Right lobe of liver (tissue), 6 donors: ENCODE data around the gene PRSS56. TPM values are rescaled to one million over a fixed set of nuclear protein-coding genes. Genes with fewer than 3 reads are reported as not detected.

Experiments
- ATAC-seq, 4 donors: fragments of 200-7000 bp; cut with Tn5 transposase; one replicate each; pipeline ENCODE4 v1.9.1; 2020; ENCODE audit warnings: mild to moderate bottlenecking in 4 of 4, moderate library complexity in 4 of 4
- DNase-seq, 3 donors: peaks; one replicate each; pipeline ENCODE4 v3.0.0-alpha.2; 2020
- H3K27ac ChIP-seq, 3 donors: fragments of 200-600 bp; one replicate each; pipeline ENCODE4 v1.8.0; 2022
- H3K27me3 ChIP-seq, 2 donors: fragments of 200-600 bp; one replicate each; pipeline ENCODE4 v1.8.0; 2022
- H3K36me3 ChIP-seq, 4 donors: fragments of 200-600 bp; sonication (generic) in 1 of 4; one replicate each; pipeline versions ENCODE4 v1.5.1 to v1.8.0; 2017 to 2022; ENCODE audit warnings: control low read depth in 1 of 4
- H3K4me1 ChIP-seq, 4 donors: fragments of 200-600 bp; sonication (generic) in 1 of 4; one replicate each; pipeline versions ENCODE4 v1.5.1 to v1.8.0; 2017 to 2022; ENCODE audit warnings: control low read depth in 1 of 4
- H3K4me3 ChIP-seq, 3 donors: fragments of 200-600 bp; one replicate each; pipeline ENCODE4 v1.8.0; 2022
- H3K9me3 ChIP-seq, 4 donors: fragments of 200-600 bp; sonication (generic) in 1 of 4; one replicate each; pipeline versions ENCODE4 v1.5.1 to v1.8.0; 2017 to 2022; ENCODE audit warnings: control low read depth in 1 of 4
- POLR2A ChIP-seq: fragments of 450-650 bp; IDR thresholded peaks from one replicate; pipeline ENCODE4 v1.6.1; 2017; ENCODE audit warnings: antibody characterized with exemption, mild to moderate bottlenecking
- WGBS: methylation state at CpG from one replicate; pipeline ENCODE4 v1.1.6; 2018; ENCODE audit warnings: low coverage, low lambda C conversion rate; ENCODE audit not compliant: insufficient coverage; ENCODE audit errors: missing lambda C conversion rate; 5-methylcytosine and 5-hydroxymethylcytosine counted together
- intact Hi-C, 2 donors: fragments of 100-400 bp; cut with DNase I; formaldehyde crosslinking; loops; one replicate each; pipeline versions ENCODE4 v1.11.2 to v1.14.1; 2022
- total RNA-seq, 6 experiments: library from RNA; depleted of rRNA in 2 of 6; stranded (reverse); fragments of >200 nt in 2 of 6; fragmentation: NEBNext Ultra II Directional in 3 of 6; extraction: Animal tissue kit (Norgen Biotek cat#: 25700) in 3 of 6; gene quantifications; one replicate each; pipeline versions ENCODE4 v1.1.0 to v1.2.4, GENCODE V29; 2016 to 2023
- TF ChIP-seq, protein P1 (sequence below), 4 donors: fragments of 200-600 bp in 3 of 4; fragments of 450-650 bp in 1 of 4; IDR thresholded peaks; one replicate each; pipeline versions ENCODE4 v1.5.1 to v1.8.0; 2016 to 2022; ENCODE audit warnings: antibody characterized with exemption in 4 of 4, mild to moderate bottlenecking in 2 of 4
- donor health status: DM: no; HTN: yes; CAD: no.
- donor health status: DM: no; HTN: no; CAD: no.
- donor health status: DM: no; HTN: no; CAD: no.
- donor health status: DM: no; HTN: yes; CAD: no.
- donor health status: DM: no; HTN: yes; CAD: no.

Gene PRSS56
- total RNA-seq, 6 experiments from 2014 or later = 0.19 TPM; not detected in 5

DNA sequence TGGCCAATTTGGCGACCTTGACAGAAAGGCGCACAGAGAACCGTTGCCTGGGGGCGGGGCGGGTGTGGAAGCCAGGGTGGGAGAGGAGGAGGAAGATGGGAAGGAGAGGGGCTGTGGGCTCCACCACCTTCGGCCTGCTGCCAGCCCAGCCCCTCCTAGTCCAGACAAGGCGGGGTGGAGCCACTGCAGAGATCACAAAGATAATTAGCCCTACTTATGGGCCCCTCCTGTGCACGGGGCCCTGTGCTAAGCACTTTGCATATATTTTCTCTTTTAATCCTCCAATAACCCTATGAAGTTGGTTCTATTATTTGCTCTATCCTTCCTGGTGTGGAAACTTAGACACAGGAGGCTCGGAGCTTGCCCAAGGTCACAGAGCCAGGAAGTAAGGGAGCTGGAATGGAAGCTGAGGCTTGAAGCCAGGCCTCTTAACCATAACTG is 18.8 kb upstream of the PRSS56 start:
- no CpG with 5 or more reads among the region's 9 CpGs for WGBS
- Histone ChIP-seq H3K27ac (no peak overlapping the region), H3K36me3 (no peaks in the 10 kb centered on the region), H3K9me3 (no peaks in the 10 kb centered on the region), H3K4me1 (peaks cover 0 to 8% (median 0%) of the 10 kb centered on the region in 4 donors), H3K27me3 (no peaks in the 10 kb centered on the region), H3K4me3 (no peak overlapping the region)
- ATAC-seq (peak in 1 of 4 donors; percentile 41), DNase-seq (no peak)
- intact Hi-C loops = no loop called here
- TF ChIP-seq, protein P1, sequence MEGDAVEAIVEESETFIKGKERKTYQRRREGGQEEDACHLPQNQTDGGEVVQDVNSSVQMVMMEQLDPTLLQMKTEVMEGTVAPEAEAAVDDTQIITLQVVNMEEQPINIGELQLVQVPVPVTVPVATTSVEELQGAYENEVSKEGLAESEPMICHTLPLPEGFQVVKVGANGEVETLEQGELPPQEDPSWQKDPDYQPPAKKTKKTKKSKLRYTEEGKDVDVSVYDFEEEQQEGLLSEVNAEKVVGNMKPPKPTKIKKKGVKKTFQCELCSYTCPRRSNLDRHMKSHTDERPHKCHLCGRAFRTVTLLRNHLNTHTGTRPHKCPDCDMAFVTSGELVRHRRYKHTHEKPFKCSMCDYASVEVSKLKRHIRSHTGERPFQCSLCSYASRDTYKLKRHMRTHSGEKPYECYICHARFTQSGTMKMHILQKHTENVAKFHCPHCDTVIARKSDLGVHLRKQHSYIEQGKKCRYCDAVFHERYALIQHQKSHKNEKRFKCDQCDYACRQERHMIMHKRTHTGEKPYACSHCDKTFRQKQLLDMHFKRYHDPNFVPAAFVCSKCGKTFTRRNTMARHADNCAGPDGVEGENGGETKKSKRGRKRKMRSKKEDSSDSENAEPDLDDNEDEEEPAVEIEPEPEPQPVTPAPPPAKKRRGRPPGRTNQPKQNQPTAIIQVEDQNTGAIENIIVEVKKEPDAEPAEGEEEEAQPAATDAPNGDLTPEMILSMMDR (IDR thresholded peaks at IDR 0.05) = no peak
- no peak for TF ChIP-seq POLR2A

DNA sequence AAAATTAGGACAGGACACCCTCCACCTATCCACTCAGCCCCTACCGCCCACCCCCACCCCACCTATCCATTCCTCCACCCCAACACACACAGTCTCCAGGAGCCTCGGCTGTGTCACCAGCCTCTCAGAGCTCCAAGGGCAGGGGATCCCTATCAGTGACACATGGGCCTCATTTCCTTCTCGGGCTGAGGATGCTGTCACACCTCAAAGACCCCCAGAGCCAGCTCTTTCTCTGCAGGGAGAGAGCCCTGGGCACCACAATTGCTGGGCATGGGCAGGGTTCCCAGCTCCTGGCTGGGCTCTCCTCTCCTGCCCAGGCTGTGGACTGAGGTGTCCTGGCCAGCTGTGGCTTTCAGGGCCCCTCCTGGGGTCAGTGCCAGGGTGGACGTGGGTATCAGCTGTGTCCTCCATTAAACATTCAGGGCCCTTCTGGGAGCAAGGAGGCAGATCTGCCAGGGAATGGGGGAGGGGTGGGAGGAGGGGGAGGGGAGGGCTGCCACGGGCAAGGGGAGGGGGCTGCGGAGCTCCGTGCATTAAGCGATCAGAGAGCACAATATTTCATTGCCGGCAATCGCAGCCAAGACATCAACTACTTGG is 18.3 kb upstream of the PRSS56 start:
- peaks cover 0 to 8% (median 0%) of the 10 kb centered on the region in 4 donors for H3K4me1 ChIP-seq
- no peaks in the 10 kb centered on the region for H3K9me3 ChIP-seq
- H3K36me3 ChIP-seq = no peaks in the 10 kb centered on the region
- intact Hi-C loops = no loop called here
- TF ChIP-seq POLR2A = no peak
- TF ChIP-seq, protein P1 (IDR thresholded peaks at IDR 0.05) = no peak
- no peaks in the 10 kb centered on the region for H3K27me3 ChIP-seq
- no peak overlapping the region for H3K4me3 ChIP-seq
- ATAC-seq = no peak
- no peak for DNase-seq
- no peak overlapping the region for H3K27ac ChIP-seq
- 57% methylated on average over 7 of the region's 10 CpGs for WGBS

DNA sequence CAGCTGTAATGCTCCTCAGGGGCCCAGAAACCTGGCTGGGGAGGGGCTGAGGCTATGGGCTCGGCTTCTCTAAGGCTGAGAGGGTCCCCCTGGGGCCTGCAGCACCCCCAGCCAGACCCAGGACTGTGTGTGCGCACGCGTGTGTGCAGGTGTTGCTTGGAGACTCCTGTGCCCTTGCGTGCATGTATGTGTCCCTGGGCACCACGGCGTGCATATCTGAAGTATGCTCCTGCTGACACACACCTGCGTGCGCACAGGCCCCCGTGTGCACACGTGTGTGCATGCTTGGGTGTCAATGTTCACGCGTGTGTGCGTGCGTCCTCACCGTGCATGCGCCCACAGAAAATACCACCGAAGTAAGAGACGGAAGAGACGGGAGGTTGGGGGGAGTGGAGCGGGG is 17.7 kb upstream of the PRSS56 start:
- H3K4me3 ChIP-seq = no peak overlapping the region
- WGBS = 42% methylated on average over 16 of the region's 21 CpGs
- H3K27me3 ChIP-seq = no peaks in the 10 kb centered on the region

DNA sequence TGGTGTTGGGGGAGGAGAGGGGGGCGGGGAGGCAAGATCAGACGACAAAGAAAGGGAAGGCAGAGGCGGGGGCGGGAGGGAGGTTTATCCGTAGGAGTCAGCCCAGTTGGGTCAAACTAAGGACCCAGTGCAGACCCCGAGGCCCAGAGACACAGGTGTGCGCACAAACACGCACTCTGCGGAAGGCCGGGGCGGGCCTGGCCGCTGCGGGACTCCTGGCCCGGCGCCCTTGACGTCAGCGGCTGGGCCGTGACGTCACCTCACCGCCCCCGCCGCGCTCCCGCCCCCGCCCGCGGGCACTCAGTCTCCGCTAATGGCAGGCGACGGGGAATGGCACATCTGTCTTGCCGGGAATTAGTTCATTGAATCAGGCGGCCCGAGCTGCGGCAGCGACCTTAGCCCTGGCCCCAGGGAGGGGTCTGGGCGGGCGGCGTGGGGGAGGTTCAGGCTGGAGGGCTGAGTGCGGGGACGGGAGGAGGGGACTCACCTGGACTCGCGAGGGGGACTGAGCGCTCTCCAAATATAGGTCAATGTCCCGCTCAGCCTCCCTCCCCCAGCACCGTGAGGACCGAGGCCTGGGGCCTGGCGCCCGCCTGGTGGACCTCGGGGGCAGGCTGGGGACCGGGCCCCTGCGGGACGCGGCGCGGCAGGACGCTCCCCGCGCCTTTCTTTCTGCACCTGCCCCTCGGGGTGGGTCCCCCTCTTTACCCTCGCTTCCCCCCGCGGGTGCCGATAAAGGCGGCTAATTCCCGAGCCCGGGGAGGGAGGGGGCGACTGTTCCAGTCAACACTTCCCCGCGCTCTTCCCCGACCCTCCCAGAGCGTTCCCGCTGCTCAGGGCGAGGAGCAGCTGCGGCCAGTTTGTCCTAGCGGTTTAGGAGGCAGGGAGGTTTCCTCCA is 17.0 kb upstream of the PRSS56 start:
- no peaks in the 10 kb centered on the region for H3K27me3 ChIP-seq
- H3K4me1 ChIP-seq = peaks cover 0 to 8% (median 0%) of the 10 kb centered on the region in 4 donors
- DNase-seq = peak in 1 of 3 donors; percentile 55
- H3K36me3 ChIP-seq = no peaks in the 10 kb centered on the region
- 21% methylated on average over 9 of the region's 75 CpGs for WGBS
- no peaks in the 10 kb centered on the region for H3K9me3 ChIP-seq
- no peak for TF ChIP-seq POLR2A
- TF ChIP-seq, protein P1 (IDR thresholded peaks at IDR 0.05) = no peak
- intact Hi-C loops = no loop called here
- peak overlapping the region; percentile 9 to 39 (median 37) for H3K4me3 ChIP-seq
- no peak overlapping the region for H3K27ac ChIP-seq
- peak; percentile 46 to 70 (median 61) for ATAC-seq

More for the DNA sequence above, 17.7 kb upstream of the PRSS56 start:
- no peak for DNase-seq
- intact Hi-C loops = no loop called here
- no peaks in the 10 kb centered on the region for H3K9me3 ChIP-seq
- peaks cover 0 to 8% (median 0%) of the 10 kb centered on the region in 4 donors for H3K4me1 ChIP-seq
- no peak overlapping the region for H3K27ac ChIP-seq
- TF ChIP-seq, protein P1 (IDR thresholded peaks at IDR 0.05) = no peak
- TF ChIP-seq POLR2A = no peak
- H3K36me3 ChIP-seq = no peaks in the 10 kb centered on the region
- no peak for ATAC-seq
